Ovary (tissue), 3 donors: ENCODE results near the gene ERAL1.
"Not testable (repeated sequence)": the region's sequence is repeated elsewhere in the genome, so short reads cannot be mapped to it uniquely, and the experiment has no call there.

Experiments
- CTCF ChIP-seq, 3 donors: fragments of 450-650 bp in 2 of 3; fragments of 200-600 bp in 1 of 3; IDR thresholded peaks; one replicate each; pipeline versions ENCODE4 v1.5.1 to v1.8.0; 2016 to 2022; ENCODE audit warnings: antibody characterized with exemption in 3 of 3, mild to moderate bottlenecking in 1 of 3
- EP300 ChIP-seq: sonication (generic); formaldehyde crosslinking; IDR thresholded peaks from one replicate; pipeline ENCODE4 v1.6.1; 2017; ENCODE audit warnings: antibody characterized with exemption
- POLR2A ChIP-seq: fragments of 450-650 bp; IDR thresholded peaks from one replicate; pipeline ENCODE4 v1.6.1; 2017; ENCODE audit warnings: antibody characterized with exemption, mild to moderate bottlenecking, moderate library complexity
- donor health status: DM: no; HTN: no; CAD: no.

DNA sequence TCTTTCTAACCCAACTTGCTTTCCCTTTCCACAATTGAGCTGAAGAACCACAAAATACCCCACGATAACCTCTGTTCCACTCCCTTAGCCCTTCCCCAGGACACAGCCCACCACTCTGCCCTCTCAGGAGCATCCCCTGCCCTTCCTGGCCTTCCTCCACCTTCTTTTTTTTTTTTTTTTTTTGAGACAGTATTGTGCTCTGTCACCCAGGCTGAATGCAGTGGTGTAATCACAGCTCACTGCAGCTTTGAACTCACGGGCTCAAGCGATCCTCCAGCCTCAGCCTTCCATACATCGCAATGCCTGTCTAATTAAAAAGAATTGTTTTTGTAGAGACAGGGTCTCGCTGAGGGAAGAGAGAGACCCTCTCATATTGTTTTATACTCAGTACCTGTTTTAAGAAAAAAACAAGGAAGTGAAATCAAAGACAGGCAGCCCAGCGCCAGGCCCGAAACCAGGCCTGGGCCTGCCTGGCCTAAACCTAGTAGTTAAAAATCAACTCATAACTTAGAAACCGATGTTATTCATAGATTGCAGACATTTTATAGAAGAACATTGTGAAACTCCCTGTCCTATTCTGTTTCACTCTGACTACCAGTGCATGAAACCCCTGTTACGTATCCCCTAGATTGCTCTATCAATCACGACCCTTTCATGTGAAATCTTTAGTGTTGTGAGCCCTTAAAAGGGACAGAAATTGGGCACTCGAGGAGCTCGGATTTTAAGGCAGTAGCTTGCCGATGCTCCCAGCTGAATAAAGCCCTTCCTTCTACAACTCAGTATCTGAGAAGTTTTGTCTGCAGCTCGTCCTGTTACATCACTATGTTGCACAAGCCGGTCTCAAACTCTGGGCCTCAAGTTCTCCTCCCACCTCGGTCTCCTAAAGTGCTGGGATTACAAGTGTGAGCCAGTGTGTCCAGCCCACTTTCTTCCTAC lies 38.7 kb downstream of the ERAL1 start:
- TF ChIP-seq CTCF (IDR thresholded peaks at IDR 0.05); POLR2A; EP300: not testable (repeated sequence)
